Measurements from ENCODE around the gene EIF2B5. TPM values are rescaled to one million over a fixed set of nuclear protein-coding genes. Genes with fewer than 3 reads are reported as not detected.
"Not testable (repeated sequence)": the region's sequence is repeated elsewhere in the genome, so short reads cannot be mapped to it uniquely, and the experiment has no call there.

The EIF2B5 gene
- total RNA-seq, 1 donor from 2014 or later, result 75.9 TPM

- no peak for DNase-seq (ENCODE audit: low spot score)
- H3K27me3 Mint-ChIP-seq (ENCODE audit: insufficient read depth), result no peaks in the 10 kb centered on the region
- intact Hi-C loops (cut with micrococcal nuclease), result loop anchor here (10.0 kb wide), 1 partner anchor 438 kb away; the partner anchor contains the start of gene YEATS2
- peaks cover 5% of the 10 kb centered on the region for H3K36me3 Mint-ChIP-seq (ENCODE audit: low read depth)
- H3K4me3 Mint-ChIP-seq, result no peak overlapping the region
- peaks cover 31% of the 10 kb centered on the region for H3K4me1 Mint-ChIP-seq (ENCODE audit: low read depth)
- H3K9me3 Mint-ChIP-seq, result no peaks in the 10 kb centered on the region
- no peak overlapping the region for H3K27ac Mint-ChIP-seq
These were observed 2.2 kb upstream of the EIF2B5 start for GRCh38 chr3:184132945-184133344.

- peaks cover 5% of the 10 kb centered on the region for H3K36me3 Mint-ChIP-seq (ENCODE audit: low read depth)
- H3K9me3 Mint-ChIP-seq, result no peaks in the 10 kb centered on the region
- peak overlapping the region; percentile 92 for H3K4me3 Mint-ChIP-seq
- H3K27ac Mint-ChIP-seq, result peak overlapping the region; percentile 13
- intact Hi-C loops (cut with micrococcal nuclease), result loop anchor here (2.0 to 10.0 kb wide), 2 partner anchors 239 to 439 kb away; partner anchors contain the start of gene YEATS2
- H3K27me3 Mint-ChIP-seq (ENCODE audit: insufficient read depth), result no peaks in the 10 kb centered on the region
- peaks cover 31% of the 10 kb centered on the region for H3K4me1 Mint-ChIP-seq (ENCODE audit: low read depth)
- no peak for DNase-seq (ENCODE audit: low spot score)
These were observed 1.1 kb upstream of the EIF2B5 start for GRCh38 chr3:184133840-184134745.

GRCh38 chr3:184134746-184135148 lies 411 bp upstream of the EIF2B5 start:
- Mint-ChIP-seq H3K4me1 (ENCODE audit: low read depth) (peaks cover 31% of the 10 kb centered on the region), H3K27ac (peak overlapping the region; percentile 85), H3K36me3 (ENCODE audit: low read depth) (peaks cover 5% of the 10 kb centered on the region), H3K9me3 (no peaks in the 10 kb centered on the region), H3K4me3 (peak overlapping the region; percentile 92), H3K27me3 (ENCODE audit: insufficient read depth) (no peaks in the 10 kb centered on the region)
- intact Hi-C loops (cut with micrococcal nuclease), result loop anchor here (1.0 to 10.0 kb wide), 11 partner anchors 21 to 497 kb away; partner anchors contain the start of genes ABCC5, ABCF3, AP2M1 and DVL3
- DNase-seq (ENCODE audit: low spot score), result no peak

DNA sequence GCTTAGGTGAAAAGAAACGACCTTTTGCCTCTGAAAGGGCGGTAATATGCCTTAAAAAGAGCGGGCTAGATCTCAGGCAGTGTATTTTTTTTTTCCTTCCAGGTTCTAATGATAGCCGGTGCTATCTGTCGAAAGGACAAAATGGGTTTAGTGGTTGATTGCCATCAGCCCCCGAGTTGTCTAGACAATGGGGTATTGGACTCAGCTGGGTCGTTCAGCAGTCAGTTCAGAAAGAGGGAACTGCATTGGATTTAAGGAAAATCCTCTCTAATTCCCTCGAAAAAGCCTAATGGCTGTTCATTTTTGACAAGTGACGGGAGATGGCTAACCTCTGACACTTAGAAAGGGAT lies 728 bp downstream of the EIF2B5 start:
- peak overlapping the region; percentile 92 for H3K4me3 Mint-ChIP-seq
- H3K9me3 Mint-ChIP-seq, result no peaks in the 10 kb centered on the region
- H3K36me3 Mint-ChIP-seq (ENCODE audit: low read depth), result peaks cover 10% of the 10 kb centered on the region
- H3K4me1 Mint-ChIP-seq (ENCODE audit: low read depth), result peaks cover 31% of the 10 kb centered on the region
- intact Hi-C loops (cut with micrococcal nuclease), result loop anchor here (1.0 to 10.0 kb wide), 11 partner anchors 19 to 499 kb away; partner anchors contain the start of genes ABCC5, ABCF3, AP2M1 and DVL3
- DNase-seq (ENCODE audit: low spot score), result no peak
- peak overlapping the region; percentile 85 for H3K27ac Mint-ChIP-seq
- no peaks in the 10 kb centered on the region for H3K27me3 Mint-ChIP-seq (ENCODE audit: insufficient read depth)

DNA sequence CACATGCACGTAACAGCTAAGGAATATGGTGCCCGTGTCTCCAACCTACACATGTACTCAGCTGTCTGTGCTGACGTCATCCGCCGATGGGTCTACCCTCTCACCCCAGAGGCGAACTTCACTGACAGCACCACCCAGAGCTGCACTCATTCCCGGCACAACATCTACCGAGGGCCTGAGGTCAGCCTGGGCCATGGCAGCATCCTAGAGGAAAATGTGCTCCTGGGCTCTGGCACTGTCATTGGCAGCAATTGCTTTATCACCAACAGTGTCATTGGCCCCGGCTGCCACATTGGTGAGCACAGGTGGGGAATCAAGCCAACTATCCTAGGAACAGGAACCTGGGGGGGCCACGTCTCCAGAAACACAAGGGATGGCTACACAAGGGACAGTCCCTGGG lies 5.3 kb downstream of the EIF2B5 start:
- no peaks in the 10 kb centered on the region for H3K27me3 Mint-ChIP-seq (ENCODE audit: insufficient read depth)

GRCh38 chr3:184142199-184142598 lies 7.0 kb downstream of the EIF2B5 start:
- Mint-ChIP-seq H3K4me1 (ENCODE audit: low read depth) (peaks cover 5% of the 10 kb centered on the region), H3K36me3 (ENCODE audit: low read depth) (peaks cover 42% of the 10 kb centered on the region), H3K27me3 (ENCODE audit: insufficient read depth) (no peaks in the 10 kb centered on the region), H3K4me3 (no peak overlapping the region), H3K9me3 (no peaks in the 10 kb centered on the region), H3K27ac (no peak overlapping the region)
- no peak for DNase-seq (ENCODE audit: low spot score)
- intact Hi-C loops (cut with micrococcal nuclease), result no loop called here

More for the DNA sequence above, 5.3 kb downstream of the EIF2B5 start:
- Mint-ChIP-seq H3K4me1 (ENCODE audit: low read depth) (peaks cover 19% of the 10 kb centered on the region), H3K9me3 (no peaks in the 10 kb centered on the region), H3K36me3 (ENCODE audit: low read depth) (peaks cover 37% of the 10 kb centered on the region), H3K4me3 (no peak overlapping the region), H3K27ac (no peak overlapping the region)
- DNase-seq (ENCODE audit: low spot score), result no peak
- intact Hi-C loops (cut with micrococcal nuclease), result no loop called here

GRCh38 chr3:184143327-184143726 lies 8.2 kb downstream of the EIF2B5 start:
- no peak for DNase-seq (ENCODE audit: low spot score)
- H3K4me1 Mint-ChIP-seq (ENCODE audit: low read depth), result no peaks in the 10 kb centered on the region
- no peaks in the 10 kb centered on the region for H3K27me3 Mint-ChIP-seq (ENCODE audit: insufficient read depth)
- H3K36me3 Mint-ChIP-seq (ENCODE audit: low read depth), result peaks cover 37% of the 10 kb centered on the region
- H3K9me3 Mint-ChIP-seq, result no peaks in the 10 kb centered on the region
- no peak overlapping the region for H3K4me3 Mint-ChIP-seq
- H3K27ac Mint-ChIP-seq, result no peak overlapping the region
- intact Hi-C loops (cut with micrococcal nuclease), result no loop called here

DNA sequence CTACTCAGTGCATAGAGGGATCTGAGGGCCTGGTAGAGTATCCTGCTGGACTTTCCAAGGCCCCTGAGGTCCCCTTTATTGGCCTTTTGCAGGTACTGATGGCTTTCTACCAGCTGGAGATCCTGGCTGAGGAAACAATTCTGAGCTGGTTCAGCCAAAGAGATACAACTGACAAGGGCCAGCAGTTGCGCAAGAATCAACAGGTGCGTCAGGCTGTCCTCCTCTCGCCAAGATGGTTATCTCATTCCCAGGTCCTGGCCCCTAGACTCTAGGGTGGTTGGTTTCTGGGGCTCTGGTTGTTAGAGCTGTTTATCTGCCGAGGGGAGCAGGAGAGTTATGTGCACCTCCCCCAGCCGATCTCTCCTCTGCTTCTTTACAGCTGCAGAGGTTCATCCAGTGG lies 9.3 kb downstream of the EIF2B5 start:
- Mint-ChIP-seq H3K4me1 (ENCODE audit: low read depth) (no peaks in the 10 kb centered on the region), H3K9me3 (no peaks in the 10 kb centered on the region), H3K4me3 (no peak overlapping the region), H3K36me3 (ENCODE audit: low read depth) (peaks cover 37% of the 10 kb centered on the region), H3K27ac (no peak overlapping the region), H3K27me3 (ENCODE audit: insufficient read depth) (no peaks in the 10 kb centered on the region)
- intact Hi-C loops (cut with micrococcal nuclease), result loop anchor here (2.0 kb wide), 1 partner anchor 104 kb away; the partner anchor contains the start of genes ALG3 and EEF1AKMT4
- DNase-seq (ENCODE audit: low spot score), result no peak

DNA sequence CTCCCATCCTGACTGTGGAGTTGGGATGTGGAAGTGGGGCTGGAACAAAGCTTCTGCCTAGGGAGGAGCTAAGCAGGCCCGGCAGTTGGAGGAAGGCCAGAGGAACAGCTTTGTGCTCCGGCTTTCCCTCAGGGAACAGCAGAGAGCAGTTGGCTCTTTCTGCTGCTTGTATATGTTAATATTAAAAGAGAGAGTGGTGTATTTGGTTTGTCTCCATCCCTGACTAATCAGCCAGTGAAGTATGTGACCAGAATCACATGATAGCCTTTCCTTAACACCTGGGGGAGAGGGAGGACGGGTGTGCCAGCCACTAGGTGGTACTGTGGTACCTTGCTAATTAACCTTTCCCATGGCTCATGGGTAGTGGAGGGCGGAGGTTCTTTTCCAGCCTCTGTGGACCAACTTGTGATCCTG lies 10.0 kb downstream of the EIF2B5 start:
- H3K27me3 Mint-ChIP-seq (ENCODE audit: insufficient read depth), result no peaks in the 10 kb centered on the region
- no peaks in the 10 kb centered on the region for H3K9me3 Mint-ChIP-seq
- H3K4me1 Mint-ChIP-seq (ENCODE audit: low read depth), result no peaks in the 10 kb centered on the region
- no peak overlapping the region for H3K27ac Mint-ChIP-seq
- intact Hi-C loops (cut with micrococcal nuclease), result loop anchor here (2.0 kb wide), 1 partner anchor 104 kb away; the partner anchor contains the start of genes ALG3 and EEF1AKMT4
- peaks cover 35% of the 10 kb centered on the region for H3K36me3 Mint-ChIP-seq (ENCODE audit: low read depth)
- no peak for DNase-seq (ENCODE audit: low spot score)
- no peak overlapping the region for H3K4me3 Mint-ChIP-seq

DNA sequence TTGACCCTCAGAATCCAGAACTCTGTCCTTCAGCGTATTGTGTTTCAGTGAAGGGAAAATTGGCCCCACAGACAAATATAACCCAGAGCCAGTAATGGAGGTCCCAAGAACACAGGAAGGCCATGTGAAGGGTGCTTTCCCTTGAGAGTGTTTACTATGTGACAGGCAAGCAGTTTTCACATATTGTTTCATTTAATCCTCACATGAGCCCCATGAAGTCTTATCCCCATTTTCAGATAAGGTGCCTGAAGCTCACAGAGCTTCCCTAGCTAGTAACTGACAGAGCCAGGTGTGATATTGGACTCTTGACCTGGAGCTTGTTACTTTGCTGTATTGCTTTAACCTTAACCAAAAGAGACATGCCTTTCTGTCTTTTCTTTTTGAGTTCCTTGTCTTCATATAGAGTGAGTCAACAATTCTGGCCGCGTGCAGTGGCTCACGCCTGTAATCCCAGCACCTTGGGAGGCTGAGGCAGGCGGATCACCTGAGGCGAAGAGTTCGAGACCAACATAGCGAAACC lies 10.7 kb downstream of the EIF2B5 start:
- Mint-ChIP-seq H3K27ac (no peak overlapping the region), H3K36me3 (ENCODE audit: low read depth) (peaks cover 32% of the 10 kb centered on the region), H3K9me3 (no peaks in the 10 kb centered on the region), H3K4me1 (ENCODE audit: low read depth) (no peaks in the 10 kb centered on the region), H3K27me3 (ENCODE audit: insufficient read depth) (no peaks in the 10 kb centered on the region), H3K4me3 (no peak overlapping the region)
- intact Hi-C loops (cut with micrococcal nuclease), result loop anchor here (2.0 kb wide), 1 partner anchor 103 kb away; the partner anchor contains the start of genes ALG3 and EEF1AKMT4
- no peak for DNase-seq (ENCODE audit: low spot score)

DNA sequence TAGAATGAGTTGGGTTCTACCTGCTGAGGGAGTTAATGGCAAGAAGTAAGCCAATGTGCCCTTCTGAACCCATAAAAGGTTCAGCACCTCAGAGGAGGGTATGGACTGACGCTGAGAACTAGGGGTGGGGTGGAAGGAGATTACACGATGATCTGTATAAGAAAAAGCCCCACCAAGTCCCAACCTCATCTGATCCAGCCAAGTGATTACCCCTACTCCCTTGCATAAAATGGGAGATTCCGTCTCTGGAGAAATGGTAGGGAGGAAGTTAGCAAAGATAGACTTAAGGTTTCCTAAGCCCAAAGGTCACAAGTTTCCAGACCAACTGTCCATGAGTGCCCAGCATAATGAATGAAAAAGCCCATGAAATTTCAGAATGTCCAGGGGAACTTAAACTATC lies 12.9 kb downstream of the EIF2B5 start:
- no peak for DNase-seq (ENCODE audit: low spot score)
- Mint-ChIP-seq H3K4me3 (no peak overlapping the region), H3K36me3 (ENCODE audit: low read depth) (peaks cover 13% of the 10 kb centered on the region), H3K27me3 (ENCODE audit: insufficient read depth) (peaks cover 3% of the 10 kb centered on the region), H3K4me1 (ENCODE audit: low read depth) (no peaks in the 10 kb centered on the region), H3K27ac (no peak overlapping the region), H3K9me3 (no peaks in the 10 kb centered on the region)
- intact Hi-C loops (cut with micrococcal nuclease), result no loop called here

DNA sequence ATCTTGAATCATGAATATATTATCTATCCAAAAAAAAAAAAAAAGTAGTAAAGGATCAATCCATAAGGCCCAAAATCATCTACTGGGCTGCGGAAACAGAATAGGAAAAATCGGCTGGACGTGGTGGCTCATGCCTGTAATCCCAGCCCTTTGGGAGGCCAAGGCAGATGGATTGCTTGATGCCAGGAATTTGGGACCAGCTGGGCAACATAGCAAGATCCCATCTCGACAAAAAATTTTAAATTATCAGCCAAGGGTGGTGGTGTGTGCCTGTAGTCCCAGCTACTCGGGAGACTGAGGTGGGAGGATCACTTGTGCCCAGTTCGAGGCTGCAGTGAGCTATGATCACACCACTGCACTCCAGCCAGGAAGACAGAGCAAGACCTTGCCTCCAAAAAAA lies 14.0 kb downstream of the EIF2B5 start:
- Mint-ChIP-seq H3K36me3 (ENCODE audit: low read depth) (peaks cover 5% of the 10 kb centered on the region), H3K27ac (no peak overlapping the region), H3K4me1 (ENCODE audit: low read depth) (no peaks in the 10 kb centered on the region), H3K9me3 (no peaks in the 10 kb centered on the region), H3K4me3 (no peak overlapping the region), H3K27me3 (ENCODE audit: insufficient read depth) (peaks cover 3% of the 10 kb centered on the region)
- DNase-seq (ENCODE audit: low spot score), result no peak
- intact Hi-C loops (cut with micrococcal nuclease), result no loop called here

GRCh38 chr3:184149770-184150169 lies 14.6 kb downstream of the EIF2B5 start:
- DNase-seq (ENCODE audit: low spot score); H3K36me3 Mint-ChIP-seq (ENCODE audit: low read depth); H3K4me1 Mint-ChIP-seq (ENCODE audit: low read depth); H3K27ac Mint-ChIP-seq; intact Hi-C loops (cut with micrococcal nuclease); H3K4me3 Mint-ChIP-seq; H3K27me3 Mint-ChIP-seq (ENCODE audit: insufficient read depth); H3K9me3 Mint-ChIP-seq: not testable (repeated sequence)

Data from activated T-helper 1 cell treated with anti-CD3 and anti-CD28 coated beads, Interleukin-12 subunit alpha, Interleukin-12 subunit beta, Interleukin-2, Interleukin-4 antibody, amounts not matched to agents 30 ng/mL and 10 ng/mL and 1 ng/mL, durations not matched to agents 14 hours and 24 hours and 36 hours (primary cell).